Measurements from ENCODE around the gene FBXO41.

Gene FBXO41

GRCh38 chr2:73208258-73208657, 76.0 kb downstream of the FBXO41 start:
- no peak for DNase-seq

DNA sequence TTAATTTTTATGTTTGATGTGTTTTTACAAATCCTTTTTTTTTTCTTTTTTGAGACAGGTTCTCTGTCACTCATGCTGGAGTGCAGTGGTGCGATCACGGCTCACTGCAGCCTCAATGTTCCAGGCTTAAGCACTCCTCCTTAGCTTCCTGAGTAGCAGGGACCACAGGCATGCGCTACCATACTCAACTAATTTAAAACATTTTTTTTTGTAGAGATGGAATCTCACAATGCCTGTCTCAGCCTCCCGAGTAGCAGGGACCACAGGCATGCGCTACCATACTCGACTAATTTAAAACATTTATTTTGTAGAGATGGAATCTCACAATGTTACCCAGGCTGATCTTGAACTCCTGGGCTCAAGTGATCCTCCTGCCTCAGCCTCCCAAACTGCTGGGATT, 78.7 kb downstream of the FBXO41 start:
- DNase-seq, result no peak

Data from activated CD4-positive, alpha-beta T cell treated with anti-CD3 and anti-CD28 coated beads, Interleukin-10, Interleukin-2, amounts not matched to agents 100 ng/mL and 50 ng/mL, durations not matched to agents 16 hours and 8 hours (primary cell).